Measurements from ENCODE around the gene PDIA2. TPM values are rescaled to one million over a fixed set of nuclear protein-coding genes. Genes with fewer than 3 reads are reported as not detected.

The PDIA2 gene
- total RNA-seq: 0.57 and 2.8 TPM in 2 replicates

GRCh38 chr16:283033-283805 lies at the start of gene PDIA2:
Gene PDIA2 (plus strand): TSS chr16:283164. CDS start chr16:283170, 6 bp downstream.

GRCh38 chr16:234468-235305 lies 48.3 kb upstream of the PDIA2 start, which contains the start of gene FAM234A:
Gene FAM234A (plus strand): TSS chr16:234821. CDS start chr16:254414, 19,593 bp downstream.

GRCh38 chr16:275786-276232 lies 7.2 kb upstream of the PDIA2 start, which contains the start of gene RGS11:
Gene RGS11 (minus strand): TSS chr16:275944. CDS start chr16:275911, 33 bp downstream.

GRCh38 chr16:280552-280951 lies 2.4 kb upstream of the PDIA2 start, which contains the start of gene ARHGDIG:
Gene ARHGDIG (plus strand): TSS chr16:280591. CDS start chr16:280681, 90 bp downstream.

Other genes starting within 250 kb of the PDIA2 start
- 1.5 and 3.1 TPM in 2 replicates for gene POLR3K, start 229.6 kb upstream of the PDIA2 start, total RNA-seq
- gene SNRNP25, start 229.3 kb upstream of the PDIA2 start, total RNA-seq: 10.7 and 17.3 TPM in 2 replicates
- 71.1 and 96.6 TPM in 2 replicates for gene RHBDF1, start 210.5 kb upstream of the PDIA2 start, total RNA-seq
- 147 and 251 TPM in 2 replicates for gene MPG, start 204.9 kb upstream of the PDIA2 start, total RNA-seq
- gene NPRL3, start 144.5 kb upstream of the PDIA2 start, total RNA-seq: 12.9 and 14.2 TPM in 2 replicates
- not detected in 2 replicates for gene HBZ, start 130.5 kb upstream of the PDIA2 start, total RNA-seq
- not detected in 2 replicates for gene HBM, start 117.2 kb upstream of the PDIA2 start, total RNA-seq
- not detected in 2 replicates for gene HBA2, start 110.3 kb upstream of the PDIA2 start, total RNA-seq
- gene HBA1, start 106.5 kb upstream of the PDIA2 start, total RNA-seq: not detected in 2 replicates
- gene HBQ1, start 102.7 kb upstream of the PDIA2 start, total RNA-seq: not detected in 2 replicates
- 31.5 and 59.0 TPM in 2 replicates for gene LUC7L, start 53.7 kb upstream of the PDIA2 start, total RNA-seq
- gene FAM234A, start 48.3 kb upstream of the PDIA2 start, total RNA-seq: 58.8 and 81.4 TPM in 2 replicates
- 1.0 and 2.4 TPM in 2 replicates for gene RGS11, start 7.2 kb upstream of the PDIA2 start, total RNA-seq
- gene ARHGDIG, start 2.6 kb upstream of the PDIA2 start, total RNA-seq: 0.44 TPM in 1 of 2 replicates, not detected in the other
- 25.8 and 28.2 TPM in 2 replicates for gene AXIN1, start 69.6 kb downstream of the PDIA2 start, total RNA-seq
- 76.4 and 85.0 TPM in 2 replicates for gene MRPL28, start 87.4 kb downstream of the PDIA2 start, total RNA-seq
- gene PGAP6, start 98.8 kb downstream of the PDIA2 start, total RNA-seq: 109 and 146 TPM in 2 replicates
- 96.1 and 115 TPM in 2 replicates for gene NME4, start 114.0 kb downstream of the PDIA2 start, total RNA-seq
- gene DECR2, start 118.7 kb downstream of the PDIA2 start, total RNA-seq: 8.8 and 10.2 TPM in 2 replicates
- gene RAB11FIP3, start 142.5 kb downstream of the PDIA2 start, total RNA-seq: 23.2 and 27.8 TPM in 2 replicates
- gene CAPN15, start 244.5 kb downstream of the PDIA2 start, total RNA-seq: 68.9 and 91.9 TPM in 2 replicates